Neural cell (in vitro differentiated cells): ENCODE data around the gene KLHL2. TPM values are rescaled to one million over a fixed set of nuclear protein-coding genes. Genes with fewer than 3 reads are reported as not detected.

Source experiments
- H2AFZ ChIP-seq: fragments of 200-600, 300-800 bp; sonication (generic), shearing (Covaris generic); 2 replicates; pipeline ENCODE4 v1.6.0; 2014; ENCODE audit warnings: low read depth, mild to moderate bottlenecking, antibody characterized with exemption, low read length, moderate library complexity
- H3F3A ChIP-seq: fragments of 200-600 bp; shearing (Covaris generic); 2 replicates; pipeline ENCODE4 v1.6.1; 2016; ENCODE audit warnings: mild to moderate bottlenecking, moderate library complexity, mixed read lengths, antibody characterized with exemption, low read length; ENCODE audit not compliant: insufficient read depth, poor library complexity, severe bottlenecking
- H3K27ac ChIP-seq: fragments of 200-600, 300-800 bp; sonication (generic), shearing (Covaris generic); 2 replicates; pipeline ENCODE4 v1.5.1; 2014; ENCODE audit warnings: mild to moderate bottlenecking, low read length, moderate library complexity
- H3K27me3 ChIP-seq: fragments of 300-800, 200-600 bp; sonication (generic), shearing (Covaris generic); 2 replicates; pipeline ENCODE4 v1.6.0; 2014; ENCODE audit warnings: mild to moderate bottlenecking, low read depth, low read length, moderate library complexity; ENCODE audit not compliant: insufficient read depth
- H3K36me3 ChIP-seq: fragments of 300-800, 200-600 bp; sonication (generic), shearing (Covaris generic); 2 replicates; pipeline ENCODE4 v1.5.1; 2014; ENCODE audit warnings: mild to moderate bottlenecking, antibody characterized with exemption, low read length, moderate library complexity; ENCODE audit not compliant: insufficient read depth
- H3K4me2 ChIP-seq: fragments of 300-800, 200-600 bp; sonication (generic), shearing (Covaris generic); 2 replicates; pipeline ENCODE4 v1.6.0; 2014; ENCODE audit warnings: mild to moderate bottlenecking, low read length
- H3K4me3 ChIP-seq: fragments of 300-800, 200-600 bp; sonication (generic), shearing (Covaris generic); 2 replicates; pipeline ENCODE4 v1.5.1; 2014; ENCODE audit warnings: mild to moderate bottlenecking, low read length, moderate library complexity
- H3K79me2 ChIP-seq: fragments of 200-600 bp; shearing (Covaris generic); replicated peaks from 2 replicates; pipeline ENCODE4 v1.6.0; 2014; ENCODE audit warnings: mild to moderate bottlenecking, low read length, moderate library complexity; ENCODE audit not compliant: insufficient read depth
- H3K9ac ChIP-seq: fragments of 300-800, 200-600 bp; sonication (generic), shearing (Covaris generic); 2 replicates; pipeline ENCODE4 v1.6.1; 2016; ENCODE audit warnings: mild to moderate bottlenecking, low read length, mixed read lengths
- H3K9me2 ChIP-seq: fragments of 200-600 bp; shearing (Covaris generic); 2 replicates; pipeline ENCODE4 v1.6.1; 2016; ENCODE audit warnings: mild to moderate bottlenecking, low read length, mixed read lengths; ENCODE audit not compliant: insufficient read depth
- H3K9me3 ChIP-seq: fragments of 200-600, 300-800 bp; sonication (generic), shearing (Covaris generic); 2 replicates; pipeline ENCODE4 v1.6.1; 2016; ENCODE audit warnings: mild to moderate bottlenecking, mixed run types, low read length, moderate library complexity, mixed read lengths
- H4K20me1 ChIP-seq: fragments of 200-600 bp; shearing (Covaris generic); 2 replicates; pipeline ENCODE4 v1.6.1; 2016; ENCODE audit warnings: mild to moderate bottlenecking, mixed run types; ENCODE audit not compliant: insufficient read depth
- EP300 ChIP-seq: fragments of 450-650 bp; conservative IDR thresholded peaks from 2 replicates; pipeline ENCODE4 v1.6.1; 2014; ENCODE audit warnings: antibody characterized with exemption, mild to moderate bottlenecking, moderate library complexity; ENCODE audit not compliant: poor library complexity, severe bottlenecking
- EZH2 ChIP-seq: fragments of 200-600, 300-800 bp; shearing (Covaris generic), sonication (generic); IDR thresholded peaks from 2 replicates; pipeline ENCODE4 v1.6.1; 2014; ENCODE audit warnings: antibody characterized with exemption, low read length, borderline replicate concordance, mild to moderate bottlenecking; ENCODE audit not compliant: insufficient read depth, poor library complexity, severe bottlenecking
- MXI1 ChIP-seq: fragments of 450-650 bp; conservative IDR thresholded peaks from 2 replicates; pipeline ENCODE4 v1.6.1; 2014; ENCODE audit warnings: antibody characterized with exemption, mild to moderate bottlenecking; ENCODE audit not compliant: poor library complexity, severe bottlenecking
- POLR2AphosphoS5 ChIP-seq: IDR thresholded peaks from 2 replicates; pipeline ENCODE4 v1.6.1; 2012
- RAD21 ChIP-seq: fragments of 450-650 bp; conservative IDR thresholded peaks from 2 replicates; pipeline ENCODE4 v1.6.1; 2014; ENCODE audit warnings: antibody characterized with exemption, mild to moderate bottlenecking, moderate library complexity
- SMC3 ChIP-seq: fragments of 450-650 bp; conservative IDR thresholded peaks from 2 replicates; pipeline ENCODE4 v1.6.1; 2014; ENCODE audit warnings: antibody characterized with exemption, mild to moderate bottlenecking, moderate library complexity; ENCODE audit not compliant: poor library complexity
- TAF1 ChIP-seq: IDR thresholded peaks from 2 replicates; pipeline ENCODE4 v1.6.1; 2012; ENCODE audit warnings: low read depth
- polyA plus RNA-seq: library from polyadenylated mRNA; depleted of rRNA; stranded (reverse); fragments of >200 nt; gene quantifications from 2 replicates; pipeline ENCODE4 v1.2.3, GENCODE V29; 2014
- TF ChIP-seq, protein P1 (sequence below): IDR thresholded peaks from 2 replicates; pipeline ENCODE4 v1.6.1; 2012; ENCODE audit warnings: borderline replicate concordance
- TF ChIP-seq, protein P2 (sequence below): fragments of 450-650 bp; IDR thresholded peaks from 2 replicates; pipeline ENCODE4 v1.5.1; 2014; ENCODE audit warnings: antibody characterized with exemption, mild to moderate bottlenecking, moderate library complexity; ENCODE audit not compliant: poor library complexity, severe bottlenecking

Gene KLHL2
- polyA plus RNA-seq, 1 donor from 2014 or later, result 42.8 TPM

DNA sequence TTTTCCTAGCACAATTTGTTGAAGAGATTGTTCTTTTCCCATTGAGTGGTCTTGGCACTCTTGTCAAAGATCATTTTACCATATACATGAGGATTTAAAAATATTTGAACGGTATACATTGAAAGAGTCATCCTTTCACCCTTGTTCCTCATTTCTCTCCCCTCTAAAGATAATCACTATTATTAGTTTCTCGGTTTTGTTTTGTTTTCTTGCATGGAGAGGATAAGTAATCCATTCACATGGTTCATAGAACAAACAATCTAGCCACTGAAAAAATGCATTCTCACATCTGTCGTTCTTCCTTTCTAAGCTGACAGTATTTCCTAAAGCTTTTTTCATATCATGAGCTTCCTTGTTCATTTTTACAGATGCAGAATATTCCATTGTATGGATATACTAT is 80.9 kb downstream of the KLHL2 start (continued):
- TF ChIP-seq, protein P1, sequence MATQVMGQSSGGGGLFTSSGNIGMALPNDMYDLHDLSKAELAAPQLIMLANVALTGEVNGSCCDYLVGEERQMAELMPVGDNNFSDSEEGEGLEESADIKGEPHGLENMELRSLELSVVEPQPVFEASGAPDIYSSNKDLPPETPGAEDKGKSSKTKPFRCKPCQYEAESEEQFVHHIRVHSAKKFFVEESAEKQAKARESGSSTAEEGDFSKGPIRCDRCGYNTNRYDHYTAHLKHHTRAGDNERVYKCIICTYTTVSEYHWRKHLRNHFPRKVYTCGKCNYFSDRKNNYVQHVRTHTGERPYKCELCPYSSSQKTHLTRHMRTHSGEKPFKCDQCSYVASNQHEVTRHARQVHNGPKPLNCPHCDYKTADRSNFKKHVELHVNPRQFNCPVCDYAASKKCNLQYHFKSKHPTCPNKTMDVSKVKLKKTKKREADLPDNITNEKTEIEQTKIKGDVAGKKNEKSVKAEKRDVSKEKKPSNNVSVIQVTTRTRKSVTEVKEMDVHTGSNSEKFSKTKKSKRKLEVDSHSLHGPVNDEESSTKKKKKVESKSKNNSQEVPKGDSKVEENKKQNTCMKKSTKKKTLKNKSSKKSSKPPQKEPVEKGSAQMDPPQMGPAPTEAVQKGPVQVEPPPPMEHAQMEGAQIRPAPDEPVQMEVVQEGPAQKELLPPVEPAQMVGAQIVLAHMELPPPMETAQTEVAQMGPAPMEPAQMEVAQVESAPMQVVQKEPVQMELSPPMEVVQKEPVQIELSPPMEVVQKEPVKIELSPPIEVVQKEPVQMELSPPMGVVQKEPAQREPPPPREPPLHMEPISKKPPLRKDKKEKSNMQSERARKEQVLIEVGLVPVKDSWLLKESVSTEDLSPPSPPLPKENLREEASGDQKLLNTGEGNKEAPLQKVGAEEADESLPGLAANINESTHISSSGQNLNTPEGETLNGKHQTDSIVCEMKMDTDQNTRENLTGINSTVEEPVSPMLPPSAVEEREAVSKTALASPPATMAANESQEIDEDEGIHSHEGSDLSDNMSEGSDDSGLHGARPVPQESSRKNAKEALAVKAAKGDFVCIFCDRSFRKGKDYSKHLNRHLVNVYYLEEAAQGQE, result no peak
- no peak for TF ChIP-seq EP300

DNA sequence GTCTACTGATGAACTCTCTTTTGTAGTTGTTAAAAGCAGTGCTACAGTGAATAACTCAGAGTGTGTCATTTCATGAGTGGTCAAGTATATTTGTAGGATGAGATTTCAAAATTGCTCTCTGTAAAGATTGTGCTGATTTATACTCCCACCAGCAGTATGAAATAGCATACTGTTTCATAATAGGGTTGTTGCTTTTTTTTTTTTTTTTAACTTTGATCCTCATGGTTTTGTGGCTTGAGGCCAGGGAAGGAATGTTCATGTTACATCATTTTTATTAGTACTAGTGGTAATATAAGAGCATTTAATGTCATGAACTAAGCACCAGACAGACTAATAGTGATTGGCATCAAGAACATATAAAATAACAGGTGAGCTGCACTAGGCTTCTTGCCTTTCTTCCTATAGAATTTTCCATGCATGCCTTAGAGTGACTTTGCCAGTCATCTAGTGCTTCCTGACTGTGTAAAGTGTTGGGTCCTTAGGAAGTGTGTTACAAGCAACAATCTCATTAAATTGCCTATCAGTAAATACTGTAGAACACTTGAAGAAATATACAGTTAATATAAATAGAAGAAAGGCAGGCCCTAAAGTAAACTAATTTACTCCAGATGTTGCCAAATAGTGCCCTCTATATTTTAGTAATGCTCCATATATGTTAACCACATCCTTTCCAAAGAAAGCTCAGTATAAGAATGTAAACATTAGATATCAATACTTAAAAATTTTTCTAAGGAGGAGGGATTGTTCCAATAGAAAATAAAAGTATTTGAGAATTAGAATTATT is 81.5 kb downstream of the KLHL2 start:
- Histone ChIP-seq H3K9me2 (no peaks in the 10 kb centered on the region), H3K9me3 (no peaks in the 10 kb centered on the region), H3K27me3 (no peaks in the 10 kb centered on the region), H3K36me3 (no peaks in the 10 kb centered on the region), H3K4me2 (no peak overlapping the region), H3K79me2 (no peaks in the 10 kb centered on the region), H2AFZ (no peak overlapping the region), H3K9ac (no peak overlapping the region), H4K20me1 (no peaks in the 10 kb centered on the region), H3K27ac (no peak overlapping the region), H3K4me3 (no peak overlapping the region), H3F3A (no peaks in the 10 kb centered on the region)
- TF ChIP-seq, protein P2, sequence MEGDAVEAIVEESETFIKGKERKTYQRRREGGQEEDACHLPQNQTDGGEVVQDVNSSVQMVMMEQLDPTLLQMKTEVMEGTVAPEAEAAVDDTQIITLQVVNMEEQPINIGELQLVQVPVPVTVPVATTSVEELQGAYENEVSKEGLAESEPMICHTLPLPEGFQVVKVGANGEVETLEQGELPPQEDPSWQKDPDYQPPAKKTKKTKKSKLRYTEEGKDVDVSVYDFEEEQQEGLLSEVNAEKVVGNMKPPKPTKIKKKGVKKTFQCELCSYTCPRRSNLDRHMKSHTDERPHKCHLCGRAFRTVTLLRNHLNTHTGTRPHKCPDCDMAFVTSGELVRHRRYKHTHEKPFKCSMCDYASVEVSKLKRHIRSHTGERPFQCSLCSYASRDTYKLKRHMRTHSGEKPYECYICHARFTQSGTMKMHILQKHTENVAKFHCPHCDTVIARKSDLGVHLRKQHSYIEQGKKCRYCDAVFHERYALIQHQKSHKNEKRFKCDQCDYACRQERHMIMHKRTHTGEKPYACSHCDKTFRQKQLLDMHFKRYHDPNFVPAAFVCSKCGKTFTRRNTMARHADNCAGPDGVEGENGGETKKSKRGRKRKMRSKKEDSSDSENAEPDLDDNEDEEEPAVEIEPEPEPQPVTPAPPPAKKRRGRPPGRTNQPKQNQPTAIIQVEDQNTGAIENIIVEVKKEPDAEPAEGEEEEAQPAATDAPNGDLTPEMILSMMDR, result no peak
- TF ChIP-seq SMC3 (no peak), TAF1 (no peak), EZH2 (no peak), RAD21 (no peak), EP300 (no peak), MXI1 (no peak), POLR2AphosphoS5 (no peak)
- TF ChIP-seq, protein P1, result no peak
